ENCODE data around the gene CLEC4D. TPM values are rescaled to one million over a fixed set of nuclear protein-coding genes. Genes with fewer than 3 reads are reported as not detected.

Gene CLEC4D
- total RNA-seq, 1 donor from 2014 or later = not detected

Other genes with a start within 250 kb of the CLEC4D start
- not detected for gene CLEC6A, start 57.5 kb upstream of the CLEC4D start, total RNA-seq
- gene CLEC4E, start 27.4 kb downstream of the CLEC4D start, total RNA-seq = 0.63 TPM
- not detected for gene AICDA, start 99.4 kb downstream of the CLEC4D start, total RNA-seq
- not detected for gene MFAP5, start 149.3 kb downstream of the CLEC4D start, total RNA-seq
- 1.9 TPM for gene RIMKLB, start 184.5 kb downstream of the CLEC4D start, total RNA-seq

Data from left lobe of liver (tissue), 1 donor.